ENCODE data around the gene ACTL7B. TPM values are rescaled to one million over a fixed set of nuclear protein-coding genes. Genes with fewer than 3 reads are reported as not detected.

The ACTL7B gene
- total and polyA plus RNA-seq, 3 experiments from 2014 or later: not detected

- Histone ChIP-seq H3K36me3 (ENCODE audit: insufficient read depth, low read length) (peaks cover 20% of the 10 kb centered on the region), H3K9me3 (ENCODE audit: low read length) (no peaks in the 10 kb centered on the region), H3K27me3 (ENCODE audit: insufficient read depth, low read length, poor library complexity, severe bottlenecking) (no peaks in the 10 kb centered on the region), H3K27ac (ENCODE audit: low read depth, low read length) (no peak overlapping the region), H3K4me1 (ENCODE audit: insufficient read depth, low read length) (no peaks in the 10 kb centered on the region), H3K4me3 (ENCODE audit: low read length) (no peak overlapping the region)
- CTCF ChIA-PET: no interaction called here
- H3K36me3 Mint-ChIP-seq: peaks cover 15 to 86% (median 33%) of the 10 kb centered on the region in 3 donors
- peaks cover 6 to 9% (median 7%) of the 10 kb centered on the region in 3 donors for H3K4me1 Mint-ChIP-seq
- POLR2A ChIA-PET: no interaction called here
- no peak for DNase-seq
- H3K27me3 Mint-ChIP-seq: no peaks in the 10 kb centered on the region
- H3K9me3 Mint-ChIP-seq: no peaks in the 10 kb centered on the region
- no peak overlapping the region for H3K4me3 Mint-ChIP-seq
- H3K27ac Mint-ChIP-seq: no peak overlapping the region
Measured at GRCh38 chr9:108880738-108881316, 25.0 kb upstream of the ACTL7B start.

- ChIA-PET CTCF (no interaction called here), POLR2A (no interaction called here)
- Mint-ChIP-seq H3K27me3 (no peaks in the 10 kb centered on the region), H3K4me1 (no peaks in the 10 kb centered on the region), H3K9me3 (no peaks in the 10 kb centered on the region), H3K27ac (peak overlapping the region in 1 of 8 donors; percentile 14), H3K36me3 (peaks cover 19 to 95% (median 35%) of the 10 kb centered on the region in 3 donors), H3K4me3 (no peak overlapping the region)
- Histone ChIP-seq H3K4me1 (ENCODE audit: insufficient read depth, low read length) (no peaks in the 10 kb centered on the region), H3K9me3 (ENCODE audit: low read length) (no peaks in the 10 kb centered on the region), H3K4me3 (ENCODE audit: low read length) (no peak overlapping the region), H3K27ac (ENCODE audit: low read depth, low read length) (no peak overlapping the region), H3K27me3 (ENCODE audit: insufficient read depth, low read length, poor library complexity, severe bottlenecking) (no peaks in the 10 kb centered on the region), H3K36me3 (ENCODE audit: insufficient read depth, low read length) (peaks cover 31% of the 10 kb centered on the region)
- no peak for DNase-seq
Measured at GRCh38 chr9:108877524-108877923, 21.7 kb upstream of the ACTL7B start.

- peaks cover 20 to 95% (median 40%) of the 10 kb centered on the region in 3 donors for H3K36me3 Mint-ChIP-seq
- Histone ChIP-seq H3K36me3 (ENCODE audit: insufficient read depth, low read length) (peaks cover 35% of the 10 kb centered on the region), H3K27me3 (ENCODE audit: insufficient read depth, low read length, poor library complexity, severe bottlenecking) (no peaks in the 10 kb centered on the region), H3K4me3 (ENCODE audit: low read length) (no peak overlapping the region), H3K9me3 (ENCODE audit: low read length) (no peaks in the 10 kb centered on the region), H3K27ac (ENCODE audit: low read depth, low read length) (no peak overlapping the region), H3K4me1 (ENCODE audit: insufficient read depth, low read length) (no peaks in the 10 kb centered on the region)
- no peak for DNase-seq
- H3K27ac Mint-ChIP-seq: no peak overlapping the region
- H3K9me3 Mint-ChIP-seq: no peaks in the 10 kb centered on the region
- ChIA-PET CTCF (interaction anchor here (0.7 kb wide), 1 partner anchor 23 kb away, joined by 3 read pairs; no protein-coding TSS in a partner anchor), POLR2A (no interaction called here)
- no peaks in the 10 kb centered on the region for H3K4me1 Mint-ChIP-seq
- no peaks in the 10 kb centered on the region for H3K27me3 Mint-ChIP-seq
- no peak overlapping the region for H3K4me3 Mint-ChIP-seq
Measured at GRCh38 chr9:108876425-108876824, 20.6 kb upstream of the ACTL7B start.

GRCh38 chr9:108874058-108874788 lies 18.4 kb upstream of the ACTL7B start:
- Histone ChIP-seq H3K36me3 (ENCODE audit: insufficient read depth, low read length) (peaks cover 26% of the 10 kb centered on the region), H3K9me3 (ENCODE audit: low read length) (no peaks in the 10 kb centered on the region), H3K4me3 (ENCODE audit: low read length) (no peak overlapping the region), H3K27ac (ENCODE audit: low read depth, low read length) (no peak overlapping the region), H3K4me1 (ENCODE audit: insufficient read depth, low read length) (no peaks in the 10 kb centered on the region), H3K27me3 (ENCODE audit: insufficient read depth, low read length, poor library complexity, severe bottlenecking) (no peaks in the 10 kb centered on the region)
- H3K4me3 Mint-ChIP-seq: no peak overlapping the region
- no peak for DNase-seq
- CTCF ChIA-PET: no interaction called here
- POLR2A ChIA-PET: no interaction called here
- no peaks in the 10 kb centered on the region for H3K9me3 Mint-ChIP-seq
- no peaks in the 10 kb centered on the region for H3K27me3 Mint-ChIP-seq
- peak overlapping the region in 1 of 8 donors; percentile 46 for H3K27ac Mint-ChIP-seq
- H3K36me3 Mint-ChIP-seq: peaks cover 26 to 92% (median 44%) of the 10 kb centered on the region in 3 donors
- H3K4me1 Mint-ChIP-seq: no peaks in the 10 kb centered on the region

GRCh38 chr9:108869092-108869725 lies 13.4 kb upstream of the ACTL7B start:
- H3K27ac ChIP-seq (ENCODE audit: low read depth, low read length): no peak overlapping the region
- H3K27me3 Mint-ChIP-seq: no peaks in the 10 kb centered on the region
- H3K9me3 ChIP-seq (ENCODE audit: low read length): no peaks in the 10 kb centered on the region
- no peaks in the 10 kb centered on the region for H3K27me3 ChIP-seq (ENCODE audit: insufficient read depth, low read length, poor library complexity, severe bottlenecking)
- H3K36me3 Mint-ChIP-seq: peaks cover 25 to 64% (median 34%) of the 10 kb centered on the region in 3 donors
- H3K36me3 ChIP-seq (ENCODE audit: insufficient read depth, low read length): peaks cover 5% of the 10 kb centered on the region
- no peak overlapping the region for H3K4me3 ChIP-seq (ENCODE audit: low read length)
- ChIA-PET CTCF (no interaction called here), POLR2A (no interaction called here)
- DNase-seq: no peak
- no peak overlapping the region for H3K4me3 Mint-ChIP-seq
- no peaks in the 10 kb centered on the region for H3K4me1 ChIP-seq (ENCODE audit: insufficient read depth, low read length)
- no peaks in the 10 kb centered on the region for H3K4me1 Mint-ChIP-seq
- H3K9me3 Mint-ChIP-seq: no peaks in the 10 kb centered on the region
- H3K27ac Mint-ChIP-seq: peak overlapping the region in 2 of 8 donors; percentile 34 to 68

- H3K9me3 Mint-ChIP-seq: no peaks in the 10 kb centered on the region
Measured at GRCh38 chr9:108867829-108868228, 12.0 kb upstream of the ACTL7B start.

GRCh38 chr9:108867116-108867515 lies 11.3 kb upstream of the ACTL7B start:
- Mint-ChIP-seq H3K27ac (peak overlapping the region in 3 of 8 donors; percentile 2 to 60 (median 5)), H3K4me3 (no peak overlapping the region), H3K4me1 (no peaks in the 10 kb centered on the region), H3K36me3 (peaks cover 21 to 45% (median 29%) of the 10 kb centered on the region in 3 donors), H3K27me3 (no peaks in the 10 kb centered on the region), H3K9me3 (no peaks in the 10 kb centered on the region)
- Histone ChIP-seq H3K27ac (ENCODE audit: low read depth, low read length) (no peak overlapping the region), H3K36me3 (ENCODE audit: insufficient read depth, low read length) (peaks cover 5% of the 10 kb centered on the region), H3K27me3 (ENCODE audit: insufficient read depth, low read length, poor library complexity, severe bottlenecking) (no peaks in the 10 kb centered on the region), H3K4me3 (ENCODE audit: low read length) (no peak overlapping the region), H3K4me1 (ENCODE audit: insufficient read depth, low read length) (no peaks in the 10 kb centered on the region), H3K9me3 (ENCODE audit: low read length) (no peaks in the 10 kb centered on the region)
- CTCF ChIA-PET: no interaction called here
- no peak for DNase-seq
- POLR2A ChIA-PET: no interaction called here

More at GRCh38 chr9:108867829-108868228, 12.0 kb upstream of the ACTL7B start:
- H3K27me3 Mint-ChIP-seq: no peaks in the 10 kb centered on the region
- no peak overlapping the region for H3K4me3 Mint-ChIP-seq
- CTCF ChIA-PET: no interaction called here
- H3K4me1 Mint-ChIP-seq: no peaks in the 10 kb centered on the region
- H3K27ac Mint-ChIP-seq: peak overlapping the region in 1 of 8 donors; percentile 10
- peaks cover 5% of the 10 kb centered on the region for H3K36me3 ChIP-seq (ENCODE audit: insufficient read depth, low read length)
- H3K27me3 ChIP-seq (ENCODE audit: insufficient read depth, low read length, poor library complexity, severe bottlenecking): no peaks in the 10 kb centered on the region
- H3K9me3 ChIP-seq (ENCODE audit: low read length): no peaks in the 10 kb centered on the region
- H3K36me3 Mint-ChIP-seq: peaks cover 21 to 50% (median 30%) of the 10 kb centered on the region in 3 donors
- DNase-seq: no peak
- POLR2A ChIA-PET: no interaction called here
- H3K4me1 ChIP-seq (ENCODE audit: insufficient read depth, low read length): no peaks in the 10 kb centered on the region
- H3K27ac ChIP-seq (ENCODE audit: low read depth, low read length): no peak overlapping the region
- H3K4me3 ChIP-seq (ENCODE audit: low read length): no peak overlapping the region

- Histone ChIP-seq H3K36me3 (ENCODE audit: insufficient read depth, low read length) (no peaks in the 10 kb centered on the region), H3K4me3 (ENCODE audit: low read length) (no peak overlapping the region), H3K27ac (ENCODE audit: low read depth, low read length) (no peak overlapping the region), H3K9me3 (ENCODE audit: low read length) (no peaks in the 10 kb centered on the region), H3K4me1 (ENCODE audit: insufficient read depth, low read length) (no peaks in the 10 kb centered on the region), H3K27me3 (ENCODE audit: insufficient read depth, low read length, poor library complexity, severe bottlenecking) (no peaks in the 10 kb centered on the region)
- ChIA-PET CTCF (no interaction called here), POLR2A (no interaction called here)
- Mint-ChIP-seq H3K27ac (peak overlapping the region in 2 of 8 donors; percentile 23 to 56), H3K4me1 (no peaks in the 10 kb centered on the region), H3K9me3 (no peaks in the 10 kb centered on the region), H3K36me3 (peaks cover 15 to 34% (median 22%) of the 10 kb centered on the region in 3 donors), H3K27me3 (no peaks in the 10 kb centered on the region), H3K4me3 (no peak overlapping the region)
- no peak for DNase-seq
Measured at GRCh38 chr9:108866001-108866420, 10.2 kb upstream of the ACTL7B start.

Data from CD8-positive, alpha-beta memory T cell (primary cell).